Thymus (tissue), 11 donors: ENCODE data around the gene EEFSEC. TPM values are rescaled to one million over a fixed set of nuclear protein-coding genes. Genes with fewer than 3 reads are reported as not detected.

Experiments
- DNase-seq, 9 donors: peaks; one replicate each; pipeline ENCODE4 v3.0.0-alpha.2; 2013; ENCODE audit warnings: low spot score in 9 of 9, low read depth in 6 of 9, missing footprints in 1 of 9
- H3K27ac ChIP-seq, 2 donors: one replicate each; pipeline ENCODE4 v1.5.1; 2013; ENCODE audit warnings: control low read depth in 1 of 2, low read depth in 1 of 2, low read length in 1 of 2, mild to moderate bottlenecking in 1 of 2, moderate library complexity in 1 of 2
- H3K27me3 ChIP-seq, 2 donors: one replicate each; pipeline ENCODE4 v1.5.1; 2013; ENCODE audit warnings: low read length in 1 of 2; ENCODE audit not compliant: control insufficient read depth in 2 of 2, insufficient read depth in 1 of 2
- H3K36me3 ChIP-seq, 2 donors: one replicate each; pipeline ENCODE4 v1.5.1; 2013; ENCODE audit warnings: low read length in 1 of 2, mild to moderate bottlenecking in 1 of 2, moderate library complexity in 1 of 2; ENCODE audit not compliant: control insufficient read depth in 2 of 2, insufficient read depth in 2 of 2
- H3K4me1 ChIP-seq, 2 donors: one replicate each; pipeline ENCODE4 v1.5.1; 2013; ENCODE audit warnings: low read length in 2 of 2; ENCODE audit not compliant: control insufficient read depth in 2 of 2, insufficient read depth in 2 of 2
- H3K4me3 ChIP-seq, 2 donors: one replicate each; pipeline ENCODE4 v1.5.1; 2013; ENCODE audit warnings: low read length in 2 of 2, control low read depth in 1 of 2, mild to moderate bottlenecking in 1 of 2
- H3K9me3 ChIP-seq, 2 donors: one replicate each; pipeline ENCODE4 v1.5.1; 2013; ENCODE audit warnings: low read length in 1 of 2, mild to moderate bottlenecking in 1 of 2; ENCODE audit not compliant: control insufficient read depth in 2 of 2, insufficient read depth in 1 of 2
- WGBS: extraction: QIAGEN DNeasy Blood & Tissue Kit; methylation state at CpG from one replicate; pipeline ENCODE4 v1.1.7; 2013; 5-methylcytosine and 5-hydroxymethylcytosine counted together
- polyA plus RNA-seq: library from polyadenylated mRNA; stranded (reverse); fragments of 200-250 nt; gene quantifications from one replicate; pipeline ENCODE4 v1.2.3, GENCODE V29; 2013
- total RNA-seq: library from RNA; stranded (reverse); fragments of 120-200 nt; gene quantifications from one replicate; pipeline ENCODE4 v1.2.4, GENCODE V29; 2013
- donor health status: healthy.

Gene EEFSEC
- total and polyA plus RNA-seq, 2 donors: 6.5 to 13.1 TPM

GRCh38 chr3:128378631-128379347 lies 225.5 kb downstream of the EEFSEC start:
- Histone ChIP-seq H3K4me3 (no peak overlapping the region), H3K9me3 (no peaks in the 10 kb centered on the region), H3K36me3 (no peaks in the 10 kb centered on the region), H3K27ac (no peak overlapping the region), H3K27me3 (no peaks in the 10 kb centered on the region), H3K4me1 (peaks cover 0 to 5% of the 10 kb centered on the region in 2 donors)
- 95% methylated on average over 10 of the region's 10 CpGs for WGBS
- DNase-seq: no peak

DNA sequence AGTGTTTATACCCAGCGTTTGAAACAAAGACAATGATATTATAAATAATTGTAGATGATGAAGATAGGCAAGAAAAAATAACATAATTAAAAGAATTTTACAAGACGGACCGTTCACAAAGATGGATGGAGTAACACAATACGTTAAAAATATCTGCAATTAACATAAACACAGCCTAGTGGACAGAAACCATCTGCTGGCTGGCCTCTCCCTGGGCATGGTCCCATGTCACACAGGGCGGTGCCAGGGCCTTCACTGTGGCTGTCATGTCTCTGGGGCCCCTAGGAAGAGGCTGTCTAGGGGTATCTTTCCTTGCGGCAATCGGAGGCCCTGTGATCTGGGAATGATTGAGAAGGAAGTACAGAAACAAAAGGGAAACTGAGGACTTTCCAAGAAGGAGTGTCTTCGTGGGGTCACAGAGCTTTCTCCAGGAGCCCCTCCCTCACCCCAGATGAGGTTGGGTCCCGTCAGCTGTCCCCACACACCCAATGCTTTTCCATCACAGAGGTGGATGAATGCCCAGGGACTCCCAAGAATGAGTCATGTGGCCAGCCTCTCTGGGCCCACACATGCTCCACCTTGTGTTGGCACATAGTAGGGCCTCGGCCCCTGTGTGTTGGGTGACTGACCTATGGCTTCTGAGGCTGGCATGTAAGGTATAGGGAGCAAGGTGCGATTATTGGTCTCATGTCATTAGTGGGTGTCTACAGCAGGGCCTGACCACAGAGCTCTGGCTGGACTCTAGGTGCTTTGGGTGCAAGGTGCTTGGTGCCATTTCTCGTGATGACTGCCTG lies 226.3 kb downstream of the EEFSEC start:
- no peak for DNase-seq
- WGBS: 97% methylated on average over 12 of the region's 12 CpGs
- H3K4me1 ChIP-seq: peaks cover 0 to 5% of the 10 kb centered on the region in 2 donors
- H3K27ac ChIP-seq: no peak overlapping the region
- no peaks in the 10 kb centered on the region for H3K9me3 ChIP-seq
- H3K27me3 ChIP-seq: no peaks in the 10 kb centered on the region
- no peak overlapping the region for H3K4me3 ChIP-seq
- no peaks in the 10 kb centered on the region for H3K36me3 ChIP-seq

- Histone ChIP-seq H3K9me3 (no peaks in the 10 kb centered on the region), H3K27me3 (no peaks in the 10 kb centered on the region), H3K27ac (no peak overlapping the region), H3K36me3 (no peaks in the 10 kb centered on the region), H3K4me1 (peaks cover 0 to 5% of the 10 kb centered on the region in 2 donors), H3K4me3 (no peak overlapping the region)
- 97% methylated on average over 5 of the region's 5 CpGs for WGBS
- no peak for DNase-seq
These were observed 227.0 kb downstream of the EEFSEC start for GRCh38 chr3:128380295-128380694.

- H3K27ac ChIP-seq: no peak overlapping the region
- H3K36me3 ChIP-seq: no peaks in the 10 kb centered on the region
- no peaks in the 10 kb centered on the region for H3K27me3 ChIP-seq
- no peak for DNase-seq
- WGBS: 98% methylated on average over 6 of the region's 6 CpGs
- H3K4me1 ChIP-seq: peaks cover 0 to 5% of the 10 kb centered on the region in 2 donors
- H3K4me3 ChIP-seq: no peak overlapping the region
- H3K9me3 ChIP-seq: no peaks in the 10 kb centered on the region
These were observed 227.4 kb downstream of the EEFSEC start for GRCh38 chr3:128380719-128381118.

GRCh38 chr3:128381609-128382008 lies 228.3 kb downstream of the EEFSEC start:
- no peak for DNase-seq
- WGBS: 92% methylated on average over 10 of the region's 10 CpGs
- Histone ChIP-seq H3K9me3 (no peaks in the 10 kb centered on the region), H3K27me3 (no peaks in the 10 kb centered on the region), H3K4me3 (no peak overlapping the region), H3K27ac (no peak overlapping the region), H3K4me1 (peaks cover 0 to 5% of the 10 kb centered on the region in 2 donors), H3K36me3 (peaks cover 0 to 4% of the 10 kb centered on the region in 2 donors)

GRCh38 chr3:128382221-128382807 lies 229.0 kb downstream of the EEFSEC start:
- WGBS: 96% methylated on average over 14 of the region's 14 CpGs
- Histone ChIP-seq H3K9me3 (no peaks in the 10 kb centered on the region), H3K27ac (no peak overlapping the region), H3K27me3 (no peaks in the 10 kb centered on the region), H3K4me3 (no peak overlapping the region), H3K36me3 (peaks cover 0 to 4% of the 10 kb centered on the region in 2 donors), H3K4me1 (peaks cover 0 to 5% of the 10 kb centered on the region in 2 donors)
- no peak for DNase-seq

DNA sequence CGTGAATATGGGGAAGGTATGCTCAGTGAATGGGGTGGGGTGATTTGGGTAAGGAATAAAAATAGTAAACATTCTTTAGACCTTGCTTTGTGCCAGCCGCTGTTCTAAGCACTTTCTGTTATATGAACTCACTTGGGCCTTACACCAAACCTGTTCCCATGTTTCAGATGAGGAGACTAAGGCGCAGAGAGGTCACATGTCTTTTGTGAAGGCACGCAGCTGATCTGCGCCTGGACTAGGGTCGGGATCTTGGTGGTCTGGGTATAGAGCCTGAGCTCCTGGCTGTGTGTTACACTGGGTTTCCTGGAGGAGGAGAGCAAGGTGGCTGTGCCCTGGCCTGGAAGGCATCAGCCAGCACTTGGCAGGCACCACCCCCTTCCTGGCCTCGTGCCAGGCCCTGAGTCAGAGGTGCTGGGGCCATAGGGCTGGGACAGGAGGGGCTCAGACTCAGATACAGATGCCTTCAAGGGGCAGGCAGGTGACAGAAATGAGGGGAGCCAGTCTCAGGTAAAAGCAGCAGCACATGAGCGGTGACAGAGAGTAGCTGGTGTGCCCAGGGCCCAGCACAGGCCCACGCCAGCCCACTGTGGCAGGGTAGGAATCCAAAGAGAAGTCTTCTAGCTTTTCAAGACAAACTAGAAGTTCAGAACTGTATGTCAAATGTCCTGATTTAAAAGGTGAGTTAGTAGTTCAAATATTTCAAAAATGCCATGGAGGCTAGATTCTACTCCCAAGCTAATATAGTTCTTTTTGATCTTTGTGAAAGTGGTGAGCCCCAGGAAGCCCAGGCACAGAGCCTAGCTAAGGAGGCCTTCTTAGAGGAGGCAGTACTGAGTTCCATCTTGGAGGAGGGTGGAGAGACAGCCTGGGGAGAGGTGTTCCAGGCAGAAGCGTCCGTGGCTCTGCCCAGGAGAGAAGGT lies 230.3 kb downstream of the EEFSEC start:
- DNase-seq: peak in 4 of 9 donors; percentile 7 to 63 (median 25)
- H3K36me3 ChIP-seq: peaks cover 0 to 4% of the 10 kb centered on the region in 2 donors
- H3K9me3 ChIP-seq: no peaks in the 10 kb centered on the region
- WGBS: 85% methylated on average over 11 of the region's 11 CpGs
- H3K27ac ChIP-seq: no peak overlapping the region
- no peak overlapping the region for H3K4me3 ChIP-seq
- peaks cover 0 to 5% of the 10 kb centered on the region in 2 donors for H3K4me1 ChIP-seq
- no peaks in the 10 kb centered on the region for H3K27me3 ChIP-seq

DNA sequence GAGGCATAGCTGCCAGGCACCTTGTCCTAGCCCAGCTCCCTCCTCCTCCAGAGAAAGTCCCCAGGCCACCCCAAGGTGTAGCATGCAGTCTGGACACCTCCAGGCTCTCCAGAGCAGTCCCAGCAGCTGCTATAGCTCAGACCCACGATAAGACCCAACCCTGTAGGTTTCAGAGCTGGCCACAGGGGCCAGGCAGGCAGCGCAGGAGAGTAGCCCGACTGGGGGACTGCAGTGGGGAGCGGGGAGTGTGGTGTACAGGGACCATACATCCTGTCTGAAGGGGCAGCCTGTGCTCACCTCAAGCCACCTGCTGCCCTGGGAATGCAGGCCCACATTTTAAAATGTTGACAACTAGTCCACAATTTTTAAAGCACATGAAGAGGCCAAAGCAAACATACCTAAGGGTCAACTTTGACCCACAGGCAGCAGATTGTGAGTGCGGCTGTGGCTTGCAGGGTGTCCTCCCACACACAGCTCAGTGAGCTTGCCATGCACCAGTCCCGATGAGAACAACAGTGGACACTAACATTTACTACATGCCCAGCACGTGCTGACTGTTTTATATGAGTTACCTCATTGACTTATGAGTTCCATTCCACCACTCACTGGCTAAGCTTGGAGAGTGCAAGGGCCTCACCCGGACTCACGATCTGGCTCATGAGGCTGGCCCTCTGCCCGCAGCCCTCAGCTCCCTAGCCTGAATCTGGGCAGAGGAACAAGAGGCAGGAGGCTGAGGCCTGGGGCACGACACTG lies 232.0 kb downstream of the EEFSEC start:
- Histone ChIP-seq H3K9me3 (no peaks in the 10 kb centered on the region), H3K4me1 (peaks cover 0 to 5% of the 10 kb centered on the region in 2 donors), H3K27ac (no peak overlapping the region), H3K27me3 (no peaks in the 10 kb centered on the region), H3K36me3 (peaks cover 0 to 4% of the 10 kb centered on the region in 2 donors), H3K4me3 (no peak overlapping the region)
- DNase-seq: no peak
- WGBS: 90% methylated on average over 11 of the region's 11 CpGs
